ENCODE results near the gene ZNF573.
"Not testable (repeated sequence)": the region's sequence is repeated elsewhere in the genome, so short reads cannot be mapped to it uniquely, and the experiment has no call there.

The ZNF573 gene

DNA sequence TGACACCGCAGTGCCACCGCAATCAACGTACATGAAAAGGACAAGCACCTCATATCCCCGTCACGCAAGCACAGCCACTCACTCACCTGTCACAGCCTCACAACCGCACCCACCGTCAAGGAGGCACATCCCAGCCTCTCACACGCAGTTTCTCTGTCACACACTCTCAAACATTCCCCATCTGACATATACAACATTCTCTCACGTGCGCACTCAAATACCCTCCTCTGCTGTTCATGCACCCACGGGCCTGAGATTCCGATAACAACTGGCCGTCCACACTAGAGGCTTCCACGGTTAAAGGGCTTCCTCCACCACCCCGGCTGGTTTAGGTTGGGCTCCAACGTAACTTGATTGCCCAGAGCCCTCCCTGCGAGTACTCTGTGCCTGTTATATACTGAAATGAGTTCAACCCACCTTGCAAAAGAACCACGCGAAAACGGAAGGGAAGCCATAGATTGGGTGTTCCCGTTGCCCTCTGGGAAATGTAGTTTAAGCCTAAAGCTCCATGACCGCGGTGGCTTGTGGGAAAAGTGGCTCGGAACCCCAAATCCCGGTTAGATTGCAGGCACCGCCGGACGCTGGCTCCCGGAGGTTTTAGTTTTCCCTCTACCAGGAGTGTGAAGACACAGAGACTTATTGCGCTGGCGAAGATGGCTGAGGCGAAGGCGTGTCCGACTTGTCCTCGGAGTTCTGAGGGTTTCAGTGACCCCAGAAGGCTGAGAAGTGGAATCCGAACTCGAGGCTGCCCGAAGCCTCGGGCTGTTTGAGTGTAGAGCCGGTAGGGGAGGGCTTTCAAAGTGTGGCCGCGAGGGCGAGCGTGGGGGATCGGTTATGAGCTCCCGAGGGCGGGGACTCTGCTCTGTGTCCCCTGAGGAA lies at the start of gene ZNF573:
Gene ZNF573, minus strand, starts transcription at position 460 of the 879 bp plus-strand sequence. CDS start 5,857 bp downstream, outside the sequence.
- peak; percentile 87 for DNase-seq (ENCODE audit: low read depth)

DNA sequence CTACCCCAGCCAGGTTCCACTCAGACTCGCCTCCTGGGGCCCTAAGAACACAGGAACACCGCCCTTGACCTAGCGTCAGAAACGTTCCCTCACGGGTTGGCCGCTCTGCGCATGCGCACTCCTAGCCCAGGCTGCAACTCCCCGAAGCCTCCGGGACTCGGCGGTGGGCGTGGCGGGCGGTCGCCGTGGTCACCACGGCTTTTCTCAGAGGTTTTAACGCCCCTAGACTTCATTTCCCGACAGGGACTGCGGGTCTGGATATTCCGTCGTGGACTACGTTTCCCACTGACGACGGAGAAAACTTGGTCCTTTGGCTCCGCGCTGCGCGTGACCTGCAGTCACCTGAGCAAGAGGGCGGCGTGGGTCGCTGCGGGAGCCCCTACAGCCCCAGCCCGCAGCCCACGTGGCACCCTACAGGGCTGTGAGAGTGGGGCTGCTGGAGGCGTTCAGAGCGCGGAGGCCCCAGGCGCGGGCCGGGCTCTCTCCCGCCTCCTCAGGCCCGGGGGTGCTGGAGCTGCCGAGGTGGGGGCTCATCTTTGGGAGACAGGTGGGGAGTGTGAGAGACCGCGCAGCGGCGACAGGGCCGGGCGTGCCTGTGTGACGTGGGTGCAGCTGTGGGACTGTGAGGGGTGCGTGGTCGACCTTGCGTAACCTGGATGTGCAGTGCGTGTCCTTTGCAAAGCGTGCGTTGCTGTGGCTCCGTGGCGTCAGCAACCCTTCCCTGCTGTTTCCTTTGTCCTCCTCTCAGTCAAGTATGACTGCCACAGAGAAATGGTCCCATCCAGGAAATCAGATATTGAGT lies 38.0 kb upstream of the ZNF573 start:
- DNase-seq (ENCODE audit: low read depth): peak; percentile 9

DNA sequence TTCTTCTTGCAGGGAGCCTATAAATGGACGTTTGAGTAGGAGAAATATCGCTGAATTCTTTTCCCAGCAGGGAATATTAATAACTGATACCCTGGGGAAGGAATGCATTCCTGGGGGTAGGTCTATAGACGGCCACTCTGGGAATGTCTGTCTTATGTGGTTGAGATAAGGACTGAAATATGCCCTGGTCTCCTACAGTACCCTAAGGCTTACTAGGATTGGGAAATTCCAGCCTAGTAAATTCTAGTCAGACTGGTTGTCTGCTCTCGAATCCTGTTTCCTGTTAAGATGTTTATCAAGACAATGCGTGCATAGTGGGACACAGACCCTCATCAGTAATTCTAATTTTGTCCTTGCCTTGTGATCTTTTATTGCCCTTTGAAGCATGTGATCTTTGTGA lies 36.2 kb upstream of the ZNF573 start:
- DNase-seq (ENCODE audit: low read depth): not testable (repeated sequence)

DNA sequence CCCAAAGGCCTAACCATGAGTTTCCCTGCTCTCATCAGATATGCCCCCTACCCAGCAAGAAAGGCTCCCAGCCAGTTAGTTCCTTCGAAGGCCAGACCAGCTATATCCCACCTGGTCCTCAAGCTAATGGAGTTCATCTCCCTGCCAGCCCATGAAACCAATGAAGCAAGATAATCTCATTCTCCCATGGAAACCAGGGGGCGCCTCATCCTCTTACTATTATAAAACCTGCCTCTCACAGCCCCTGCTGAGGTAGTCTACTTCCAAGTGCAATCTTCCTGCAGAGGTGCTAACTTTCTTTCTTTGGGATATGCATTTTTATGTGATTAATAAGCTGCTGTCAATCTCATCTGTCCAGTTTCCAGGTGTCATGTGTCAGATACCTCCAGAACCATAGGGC lies 34.0 kb upstream of the ZNF573 start:
- no peak for DNase-seq (ENCODE audit: low read depth)

DNA sequence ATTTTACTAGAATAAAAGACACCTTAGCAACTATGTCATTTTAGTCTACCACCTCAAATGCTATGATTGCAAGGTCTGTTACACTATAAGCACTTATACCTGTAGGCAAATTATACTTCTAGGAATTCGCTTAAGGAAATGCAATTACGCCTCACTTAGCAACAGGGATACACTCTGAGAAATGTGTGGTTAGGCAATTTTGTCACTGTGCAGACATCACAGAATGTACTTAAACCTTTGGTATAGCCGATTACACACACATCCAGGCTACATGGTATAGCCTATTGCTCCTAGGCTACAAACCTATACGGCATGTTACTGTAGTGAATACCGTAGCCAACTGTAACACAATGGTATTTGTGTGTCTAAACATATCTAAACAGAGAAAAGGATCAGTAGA lies 30.0 kb upstream of the ZNF573 start:
- no peak for DNase-seq (ENCODE audit: low read depth)

DNA sequence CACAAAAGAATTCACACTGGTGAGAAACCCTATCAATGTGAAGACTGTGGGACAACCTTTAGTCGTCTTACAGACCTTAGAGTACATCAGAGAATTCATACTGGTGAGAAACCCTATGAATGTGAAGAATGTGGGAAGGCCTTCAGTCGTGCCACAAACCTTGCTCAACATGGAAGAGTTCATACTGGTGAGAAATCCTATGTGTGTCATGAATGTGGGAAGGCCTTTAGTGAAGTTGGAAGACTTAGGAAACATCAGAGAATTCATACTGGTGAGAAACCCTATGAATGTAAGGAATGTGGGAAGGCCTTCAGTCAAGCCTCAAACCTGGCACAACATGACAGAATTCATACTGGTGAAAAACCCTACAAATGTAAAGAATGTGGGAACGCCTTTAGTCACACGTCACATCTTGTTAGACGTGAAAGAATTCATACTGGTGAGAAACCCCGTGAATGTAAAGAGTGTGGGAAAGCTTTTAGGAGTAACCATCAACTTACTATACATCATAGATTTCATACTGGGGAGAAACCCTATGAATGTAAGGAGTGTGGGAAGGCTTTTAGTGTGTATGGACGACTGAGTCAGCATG lies 24.0 kb upstream of the ZNF573 start:
- no peak for DNase-seq (ENCODE audit: low read depth)

DNA sequence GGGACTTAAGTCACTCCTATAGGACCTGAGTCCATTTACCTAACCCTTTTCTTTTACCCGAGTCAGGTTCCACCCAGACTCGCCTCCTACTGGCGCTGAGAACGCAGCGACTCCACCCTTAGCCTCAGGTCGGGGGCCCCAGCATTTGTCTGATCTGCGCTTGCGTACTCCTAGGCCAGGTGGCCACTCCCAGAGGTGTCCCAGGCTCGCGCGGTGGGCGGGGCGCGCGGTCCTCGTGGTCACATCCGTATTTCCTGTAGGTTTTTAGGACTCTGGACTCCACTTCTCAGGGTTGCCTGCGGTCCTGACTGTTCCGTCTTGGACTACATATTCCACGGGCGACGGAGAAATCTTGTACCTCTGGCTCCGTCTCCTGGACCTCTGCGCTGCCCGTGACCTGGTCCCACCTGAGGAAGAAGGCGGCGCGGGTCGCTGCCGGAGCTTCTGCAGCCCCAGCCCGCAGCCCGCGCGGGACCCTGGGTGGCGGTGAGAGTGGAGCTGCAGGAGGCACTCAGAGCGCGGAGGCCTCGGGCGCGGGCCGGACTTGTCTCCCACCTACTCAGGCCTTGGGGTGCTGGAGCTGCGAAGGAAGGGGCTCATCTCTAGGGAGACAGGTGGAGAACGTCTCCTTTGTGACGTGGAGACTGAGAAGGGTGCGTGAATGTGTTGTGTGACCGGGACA lies 11.0 kb upstream of the ZNF573 start:
- no peak for DNase-seq (ENCODE audit: low read depth)

DNA sequence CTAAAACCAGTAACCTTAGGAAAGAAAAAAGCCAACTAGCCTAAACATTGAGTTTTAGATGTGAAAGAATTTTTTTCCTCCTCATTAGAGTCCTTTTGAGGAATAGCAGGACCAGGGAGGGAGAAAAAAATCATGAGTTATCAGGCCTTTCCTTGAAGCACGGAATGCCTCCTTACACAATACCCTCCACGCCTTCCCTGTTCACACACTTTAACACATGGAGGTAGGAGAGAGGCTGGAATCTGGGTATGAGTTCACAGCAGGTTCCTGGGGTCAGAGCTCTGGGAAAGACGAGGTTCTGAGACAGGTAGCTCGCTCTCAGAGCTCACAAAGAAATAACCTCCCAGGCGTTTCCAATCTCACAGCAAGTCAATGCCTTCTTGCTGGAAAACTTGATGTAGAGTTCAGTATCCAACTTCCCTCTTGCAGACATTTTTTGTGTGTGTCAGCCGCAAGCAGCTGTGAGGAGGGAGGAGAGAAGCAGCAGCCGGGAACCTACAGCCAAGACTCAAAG lies 716 bp downstream of the ZNF573 start:
- DNase-seq (ENCODE audit: low read depth): no peak

DNA sequence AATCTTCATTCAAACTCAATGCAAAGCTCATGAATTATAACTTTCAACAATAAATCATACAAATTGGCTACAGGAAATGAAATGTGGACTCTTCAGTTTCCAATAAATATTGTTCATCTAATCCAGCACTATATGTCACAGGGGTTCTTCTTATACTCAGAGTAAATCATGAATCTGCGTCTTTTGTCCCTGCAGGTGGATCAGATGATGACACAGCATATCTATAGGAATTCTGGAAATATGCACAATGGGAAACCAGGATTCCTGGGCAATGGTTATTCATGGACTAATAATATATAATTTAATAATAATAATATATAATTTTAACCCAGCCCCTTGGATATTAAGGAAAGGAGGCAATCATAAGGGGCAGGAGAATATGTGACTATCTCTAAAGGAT lies 8.4 kb downstream of the ZNF573 start:
- no peak for DNase-seq (ENCODE audit: low read depth)

DNA sequence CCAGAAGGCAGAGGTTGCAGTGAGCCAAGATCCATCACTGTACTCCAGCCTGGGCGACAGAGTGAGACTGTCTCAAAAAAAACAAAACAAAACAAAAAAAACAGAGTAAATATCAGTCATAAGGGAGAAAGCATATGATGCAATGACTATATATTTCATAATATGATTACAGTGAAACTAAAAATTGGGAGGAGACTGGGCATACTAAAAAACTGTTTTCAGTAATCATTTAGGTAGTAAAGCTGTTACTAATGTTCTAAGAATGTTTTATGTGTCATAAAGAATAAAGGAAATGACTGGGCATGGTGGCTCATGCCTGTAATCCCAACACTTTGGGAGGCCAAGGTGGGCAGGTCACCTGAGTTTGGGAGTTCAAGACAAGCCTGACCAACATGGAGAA lies 15.9 kb downstream of the ZNF573 start:
- DNase-seq (ENCODE audit: low read depth): no peak

DNA sequence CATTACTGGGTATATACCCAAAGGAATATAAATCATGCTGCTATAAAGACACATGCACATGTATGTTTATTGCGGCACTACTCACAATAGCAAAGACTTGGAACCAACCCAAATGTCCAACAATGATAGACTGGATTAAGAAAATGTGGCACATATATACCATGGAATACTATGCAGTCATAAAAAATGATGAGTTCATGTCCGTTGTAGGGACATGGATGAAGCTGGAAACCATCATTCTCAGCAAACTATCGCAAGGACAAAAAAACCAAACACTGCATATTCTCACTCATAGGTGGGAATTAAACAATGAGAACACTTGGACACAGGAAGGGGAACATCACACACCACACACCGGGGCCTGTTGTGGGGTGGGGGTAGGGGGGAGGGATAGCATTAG lies 21.7 kb downstream of the ZNF573 start:
- not testable (repeated sequence) for DNase-seq (ENCODE audit: low read depth)

DNA sequence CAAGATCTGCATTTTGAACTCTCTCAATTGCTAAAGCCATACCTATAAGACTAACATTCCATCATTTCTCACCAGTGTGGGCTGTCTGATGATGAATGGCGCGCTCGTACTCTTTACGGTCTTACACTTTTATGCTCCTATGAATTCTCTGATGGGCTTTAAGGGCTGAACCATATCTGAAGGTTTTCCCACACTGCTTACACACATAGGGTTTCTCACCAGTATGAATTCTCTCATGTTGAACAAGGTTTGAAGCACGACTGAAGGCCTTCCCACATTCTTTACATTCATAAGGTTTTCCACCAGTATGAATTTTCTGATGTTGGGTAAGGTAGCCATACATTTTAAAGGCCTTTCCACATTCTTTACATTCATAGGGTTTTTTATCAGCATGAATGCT lies 41.0 kb downstream of the ZNF573 start:
- no peak for DNase-seq (ENCODE audit: low read depth)

DNA sequence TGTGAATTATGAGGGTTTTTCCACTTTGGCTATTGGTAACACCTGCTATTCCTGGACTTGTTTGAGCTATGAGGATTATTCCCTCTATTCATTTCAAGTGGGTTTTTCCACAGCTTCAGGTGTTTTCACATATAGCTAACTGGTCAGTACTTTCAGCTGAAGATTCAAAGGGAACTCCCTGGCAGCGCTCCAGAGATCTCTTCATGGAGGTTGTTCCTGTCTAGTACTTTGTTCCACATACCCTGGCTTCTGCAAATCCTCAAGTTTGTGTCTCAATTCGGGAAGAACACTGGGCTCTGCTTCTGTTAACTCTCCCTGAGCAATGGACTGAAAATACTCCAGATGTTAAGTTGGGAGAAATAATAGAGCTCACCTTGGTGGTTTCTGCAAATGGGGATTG lies 54.2 kb downstream of the ZNF573 start:
- DNase-seq (ENCODE audit: low read depth): no peak

DNA sequence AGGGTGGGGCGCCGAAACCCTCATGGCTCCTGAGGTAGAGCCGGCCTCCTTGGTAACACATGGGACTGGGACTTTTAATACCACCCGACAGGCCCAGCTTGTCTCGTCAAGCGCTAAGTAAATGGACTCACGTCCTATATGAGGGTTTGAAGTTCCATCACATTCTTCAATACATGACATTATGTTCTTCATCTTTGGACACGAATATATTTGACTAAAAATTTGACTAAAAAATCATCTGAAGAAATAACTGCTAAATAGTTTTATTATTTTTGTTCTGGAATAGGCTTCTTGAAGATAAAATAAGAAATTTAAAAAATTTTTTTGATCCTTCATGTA lies 59.5 kb downstream of the ZNF573 start:
- no peak for DNase-seq (ENCODE audit: low read depth)

DNA sequence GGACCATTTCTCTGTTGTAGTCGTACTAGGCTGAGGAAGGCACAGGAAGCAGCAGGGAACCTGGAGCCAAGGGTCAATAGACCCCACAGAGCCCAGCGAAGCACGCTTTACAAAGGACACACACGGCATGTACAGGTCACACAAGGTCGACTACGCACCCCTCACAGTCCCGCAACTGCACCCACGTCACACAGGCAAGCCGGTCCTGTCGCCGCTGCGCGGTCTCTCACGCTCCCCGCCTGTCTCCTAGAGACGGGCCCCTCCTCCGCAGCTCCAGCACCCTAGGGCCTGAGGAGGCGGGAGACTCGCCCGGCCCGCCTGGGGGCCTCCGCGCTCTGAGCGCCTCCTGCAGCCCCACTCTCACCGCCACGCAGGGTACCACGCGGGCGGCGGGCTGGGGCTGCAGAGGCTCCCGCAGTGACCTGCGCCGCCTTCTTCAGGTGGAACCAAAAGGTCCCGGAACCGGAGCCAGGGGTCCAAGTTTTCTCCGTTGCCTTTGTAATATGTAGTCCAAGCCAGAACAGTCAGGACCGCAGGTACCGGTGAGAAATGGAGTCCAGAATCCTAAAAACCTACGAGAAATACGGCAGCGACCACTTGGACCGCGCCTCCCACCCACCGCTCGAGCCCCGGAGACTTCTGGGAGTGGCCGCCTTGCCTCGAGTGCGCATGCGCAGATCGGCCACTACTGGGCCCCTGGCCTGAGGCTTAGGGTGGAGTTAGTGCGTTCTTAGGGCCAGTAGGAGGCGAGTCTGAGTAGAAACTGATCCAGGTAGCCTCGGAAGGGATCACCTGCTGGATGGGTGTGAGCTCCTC lies 60.1 kb downstream of the ZNF573 start, which contains the start of gene ZNF607:
Gene ZNF607, minus strand, starts transcription at position 651 of the 816 bp plus-strand sequence. CDS start 8,143 bp downstream, outside the sequence.
- peak; percentile 78 for DNase-seq (ENCODE audit: low read depth)

DNA sequence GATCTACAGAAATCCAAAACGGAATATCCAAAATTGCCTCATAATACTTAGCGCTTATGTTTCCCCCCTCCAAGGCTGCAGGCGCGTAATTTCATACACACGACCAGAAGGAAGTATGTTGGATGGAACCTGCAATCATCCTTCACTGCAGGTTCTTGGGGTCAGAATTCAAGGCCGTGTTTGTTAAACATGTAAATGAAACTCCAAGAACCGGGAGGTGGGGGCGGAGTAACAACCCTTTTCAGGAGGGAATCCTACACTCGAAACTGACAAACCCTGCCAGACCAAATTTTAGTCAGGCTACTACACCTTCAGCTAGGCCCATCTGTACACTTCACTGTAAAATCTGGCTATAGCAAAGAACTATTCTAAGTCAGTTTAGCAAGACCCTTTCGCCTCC lies 61.1 kb downstream of the ZNF573 start:
- no peak for DNase-seq (ENCODE audit: low read depth)

DNA sequence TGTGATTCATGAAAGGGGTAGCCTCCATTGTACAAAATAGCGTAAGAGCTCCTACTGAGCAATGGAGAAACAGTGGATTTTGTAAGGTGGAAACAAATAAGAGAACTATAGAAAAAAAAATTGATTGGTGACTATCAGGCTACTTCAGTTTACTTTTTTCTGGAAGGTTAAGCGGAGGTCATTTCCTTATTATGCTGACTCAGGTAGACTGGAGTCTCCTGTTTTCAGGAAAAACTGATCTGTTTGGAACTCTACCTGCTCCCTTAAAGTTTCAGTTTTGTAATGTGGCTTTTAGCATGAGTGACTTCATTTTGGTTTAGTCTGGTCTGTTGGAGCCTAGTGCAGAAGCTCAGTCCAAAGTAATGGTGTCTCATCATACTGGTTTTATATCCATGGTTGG lies 63.2 kb downstream of the ZNF573 start:
- DNase-seq (ENCODE audit: low read depth): no peak

DNA sequence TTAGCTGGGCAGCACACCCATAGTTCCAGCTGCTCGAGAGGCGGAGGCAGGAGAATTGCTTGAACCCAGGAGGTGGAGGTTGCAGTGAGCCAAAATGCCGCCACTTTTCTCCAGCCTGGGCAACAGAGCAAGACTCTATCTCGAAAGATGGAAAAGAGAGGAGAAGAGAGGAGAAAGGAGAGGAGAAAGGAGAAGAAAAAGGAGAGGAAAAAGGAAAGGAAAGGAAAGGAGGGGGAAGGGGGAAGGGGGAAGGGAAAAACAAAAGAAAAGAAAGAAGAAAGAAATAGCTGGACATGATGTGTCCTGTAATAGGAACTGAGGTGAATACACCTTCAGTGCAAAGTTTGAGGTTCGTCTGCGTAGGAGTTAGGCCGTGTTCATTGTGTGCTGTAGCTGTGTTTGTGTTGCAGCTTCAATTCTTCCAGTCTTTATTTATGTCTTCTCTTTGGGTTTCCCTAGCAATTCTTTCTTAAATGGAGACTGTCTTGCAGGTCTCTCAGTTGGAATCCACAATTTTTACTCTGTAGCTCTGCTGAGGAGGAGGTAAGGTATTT lies 73.3 kb downstream of the ZNF573 start:
- no peak for DNase-seq (ENCODE audit: low read depth)

DNA sequence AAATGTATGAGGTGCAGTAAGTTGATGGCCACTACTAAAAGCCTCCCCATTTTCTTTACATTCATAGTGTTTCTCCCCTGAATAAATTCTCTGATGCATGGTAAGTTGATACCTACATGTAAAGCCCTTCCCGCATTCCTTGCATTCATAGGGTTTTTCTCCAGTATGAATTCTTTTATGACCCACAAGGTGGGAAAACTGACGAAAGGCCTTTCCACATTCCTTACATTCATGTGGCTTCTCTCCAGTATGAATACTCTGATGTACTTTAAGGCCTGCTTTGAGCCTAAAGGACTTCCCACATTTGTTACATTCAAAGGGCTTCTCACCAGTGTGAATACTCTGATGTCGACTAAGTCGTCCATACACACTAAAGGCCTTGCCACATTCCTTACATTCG lies 80.3 kb downstream of the ZNF573 start:
- no peak for DNase-seq (ENCODE audit: low read depth)

DNA sequence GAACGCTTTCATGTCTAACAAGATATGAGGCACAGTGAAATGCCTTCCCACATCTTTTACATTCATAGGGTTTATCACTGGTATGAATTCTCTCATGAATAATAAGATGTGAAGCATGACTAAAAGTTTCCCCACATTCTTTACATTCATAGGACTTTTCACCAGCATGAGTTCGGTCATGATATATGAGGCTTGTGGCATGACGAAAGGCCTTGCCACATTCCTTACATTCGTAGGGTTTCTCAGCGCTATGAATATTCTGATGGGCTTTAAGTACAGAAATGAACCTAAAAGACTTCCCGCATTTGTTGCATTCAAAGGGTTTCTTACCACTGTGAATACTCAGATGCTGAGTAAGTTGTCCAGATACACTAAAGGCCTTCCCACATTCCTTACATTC lies 81.2 kb downstream of the ZNF573 start:
- DNase-seq (ENCODE audit: low read depth): no peak

All from stromal cell of bone marrow (primary cell).